ENCODE data around the gene OR7C2. TPM values are rescaled to one million over a fixed set of nuclear protein-coding genes. Genes with fewer than 3 reads are reported as not detected.

The OR7C2 gene
- total RNA-seq, 1 experiment from 2014 or later, result not detected

- ATAC-seq (no peak), DNase-seq (ENCODE audit: low spot score) (no peak)
- CTCF ChIA-PET, result no interaction called here
- Mint-ChIP-seq H3K9me3 (peaks cover 17% of the 10 kb centered on the region), H3K4me3 (no peak overlapping the region), H3K27ac (no peak overlapping the region), H3K27me3 (ENCODE audit: low read depth) (peaks cover 6% of the 10 kb centered on the region), H3K4me1 (no peaks in the 10 kb centered on the region), H3K36me3 (0 out of 2 replicates have a peak, but pooled peaks cover 4% of the 10 kb centered on the region)
- TF ChIP-seq MYBL2 (CRISPR knock-in tag; IDR thresholded peaks at IDR 0.05) (no peak), IRF2 (CRISPR knock-in tag; IDR thresholded peaks at IDR 0.05; ENCODE audit: borderline replicate concordance, low read depth) (no peak), ZSCAN18 (CRISPR knock-in tag; IDR thresholded peaks at IDR 0.05) (no peak), USF2 (CRISPR knock-in tag; IDR thresholded peaks at IDR 0.05) (no peak), ZNF671 (CRISPR knock-in tag; IDR thresholded peaks at IDR 0.05) (no peak), TCF7 (CRISPR knock-in tag; IDR thresholded peaks at IDR 0.05; ENCODE audit: low read depth) (no peak), TEAD1 (CRISPR knock-in tag; IDR thresholded peaks at IDR 0.05) (no peak), ZNF232 (CRISPR knock-in tag; IDR thresholded peaks at IDR 0.05) (no peak), ETV6 (CRISPR knock-in tag; IDR thresholded peaks at IDR 0.05) (no peak), FOXJ3 (CRISPR knock-in tag; IDR thresholded peaks at IDR 0.05; ENCODE audit: borderline replicate concordance) (no peak), ESRRA (CRISPR knock-in tag; IDR thresholded peaks at IDR 0.05; ENCODE audit: borderline replicate concordance) (no peak), GTF2I (CRISPR knock-in tag; conservative IDR thresholded peaks at IDR 0.05) (no peak), ATF2 (CRISPR knock-in tag; IDR thresholded peaks at IDR 0.05; ENCODE audit: borderline replicate concordance, low read depth) (no peak), HMGA2 (CRISPR knock-in tag; IDR thresholded peaks at IDR 0.05) (no peak), USF1 (CRISPR knock-in tag; IDR thresholded peaks at IDR 0.05) (no peak), EMX1 (CRISPR knock-in tag; IDR thresholded peaks at IDR 0.05) (no peak), ZMAT4 (CRISPR knock-in tag; IDR thresholded peaks at IDR 0.05) (no peak), ATF1 (CRISPR knock-in tag; IDR thresholded peaks at IDR 0.05) (no peak)
- POLR2A ChIA-PET, result no interaction called here
These were observed 8.6 kb downstream of the OR7C2 start for GRCh38 chr19:14949876-14950275.

- H3K4me3 Mint-ChIP-seq, result no peak overlapping the region
- POLR2A ChIA-PET, result interaction anchor here (0.8 kb wide), 1 partner anchor 753 kb away, joined by 4 read pairs; no protein-coding TSS in a partner anchor
- peaks cover 4% of the 10 kb centered on the region for H3K27me3 Mint-ChIP-seq (ENCODE audit: low read depth)
- no peak for ATAC-seq
- H3K27ac Mint-ChIP-seq, result no peak overlapping the region
- no peaks in the 10 kb centered on the region for H3K4me1 Mint-ChIP-seq
- 0 out of 2 replicates have a peak, but pooled peaks cover 4% of the 10 kb centered on the region for H3K36me3 Mint-ChIP-seq
- DNase-seq (ENCODE audit: low spot score), result no peak
- CTCF ChIA-PET, result interaction anchor here (1.0 kb wide), 1 partner anchor 76 kb away, joined by 3 read pairs; no protein-coding TSS in a partner anchor
- peaks cover 17% of the 10 kb centered on the region for H3K9me3 Mint-ChIP-seq
- no peak for TF ChIP-seq JAZF1 (CRISPR knock-in tag; IDR thresholded peaks at IDR 0.05)
- TF ChIP-seq RELA (CRISPR knock-in tag; IDR thresholded peaks at IDR 0.05; ENCODE audit: borderline replicate concordance), result no peak
- TF ChIP-seq MLX (CRISPR knock-in tag; IDR thresholded peaks at IDR 0.05), result no peak
- TF ChIP-seq IRF2 (CRISPR knock-in tag; IDR thresholded peaks at IDR 0.05; ENCODE audit: borderline replicate concordance, low read depth), result no peak
- no peak for TF ChIP-seq ZNF263 (CRISPR knock-in tag; IDR thresholded peaks at IDR 0.05; ENCODE audit: low read depth)
- TF ChIP-seq ZNF671 (CRISPR knock-in tag; IDR thresholded peaks at IDR 0.05), result no peak
- TF ChIP-seq USF1 (CRISPR knock-in tag; IDR thresholded peaks at IDR 0.05), result no peak
- no peak for TF ChIP-seq ZNF423 (CRISPR knock-in tag; IDR thresholded peaks at IDR 0.05)
- no peak for TF ChIP-seq CREM (CRISPR knock-in tag; IDR thresholded peaks at IDR 0.05)
- no peak for TF ChIP-seq E2F5 (CRISPR knock-in tag; IDR thresholded peaks at IDR 0.05)
- no peak for TF ChIP-seq NR3C1 (CRISPR knock-in tag; conservative IDR thresholded peaks at IDR 0.05; ENCODE audit: low read depth)
- TF ChIP-seq ZNF425 (CRISPR knock-in tag; conservative IDR thresholded peaks at IDR 0.05), result no peak
These were observed 9.1 kb downstream of the OR7C2 start for GRCh38 chr19:14950421-14950820.
